Endothelial cell of umbilical vein (primary cell): Measurements from ENCODE around the gene RCOR2. TPM values are rescaled to one million over a fixed set of nuclear protein-coding genes. Genes with fewer than 3 reads are reported as not detected.

Source experiments
- BruUV-seq: library from RNA; stranded (reverse); fragments of 400-500 nt; replicated peaks from 2 replicates; lab custom pipeline; 2021; lab: Mats Ljungman, UMichigan
- CTCF ChIA-PET: fragments of 300-600, 350-600 bp; sonication (Branson Sonifier 250); formaldehyde crosslinking; loops from one replicate; lab custom pipeline; 2021; ENCODE audit warnings: antibody characterized with exemption, inconsistent platforms; lab: Charles Lee
- POLR2A ChIA-PET: fragments of 300-600, 350-600 bp; sonication (Branson Sonifier 250); formaldehyde crosslinking; loops from one replicate; lab custom pipeline; 2021; ENCODE audit warnings: antibody characterized with exemption, inconsistent platforms; lab: Charles Lee
- DNase-seq: peaks from one replicate; pipeline ENCODE4 v3.0.0-alpha.2; 2011; ENCODE audit warnings: low read depth, low spot score
- FAIRE-seq: peaks from 2 replicates; lab custom pipeline; 2011; peaks lifted over from hg19 to GRCh38; lab: Jason Lieb, UNC
- H2AFZ ChIP-seq: 2 replicates; pipeline ENCODE4 v1.6.0; 2012; ENCODE audit warnings: low read depth, low read length, control low read depth, inconsistent platforms
- H3K27ac ChIP-seq: 2 replicates; pipeline ENCODE4 v1.5.1; 2011; ENCODE audit warnings: low read depth, mild to moderate bottlenecking, control low read depth, low read length, moderate library complexity; ENCODE audit not compliant: insufficient read depth
- H3K27me3 ChIP-seq, 2 experiments: 2 replicates each; pipeline versions ENCODE4 v1.6.0 to v1.6.1; 2011; ENCODE audit warnings: low read length in 2 of 2, mixed read lengths in 1 of 2; ENCODE audit not compliant: control insufficient read depth in 2 of 2, insufficient read depth in 2 of 2
- H3K36me3 ChIP-seq, 2 experiments: 2 replicates in 1 of 2; 3 replicates in 1 of 2; pipeline ENCODE4 v1.5.1; 2011; ENCODE audit warnings: low read length in 2 of 2, mild to moderate bottlenecking in 1 of 2, moderate library complexity in 1 of 2; ENCODE audit not compliant: control insufficient read depth in 2 of 2, insufficient read depth in 2 of 2; ENCODE audit errors: extremely low read depth in 1 of 2
- H3K4me1 ChIP-seq: 3 replicates; pipeline ENCODE4 v1.5.1; 2011; ENCODE audit warnings: mild to moderate bottlenecking, low read length; ENCODE audit not compliant: control insufficient read depth, insufficient read depth; ENCODE audit errors: extremely low read depth
- H3K4me2 ChIP-seq: 2 replicates; pipeline ENCODE4 v1.6.1; 2011; ENCODE audit warnings: low read length, control low read depth, mixed read lengths; ENCODE audit not compliant: insufficient read depth
- H3K4me3 ChIP-seq, 3 experiments: fragments of 200-600 bp in 1 of 3; sonication (generic), shearing (Covaris generic) in 1 of 3; replicated peaks in 1 of 3; 2 replicates each; pipeline ENCODE4 v1.5.1; 2011 to 2016; ENCODE audit warnings: control low read depth in 3 of 3, low read length in 3 of 3, mild to moderate bottlenecking in 2 of 3, inconsistent platforms in 1 of 3, low read depth in 1 of 3, moderate library complexity in 1 of 3; ENCODE audit not compliant: insufficient read depth in 1 of 3
- H3K79me2 ChIP-seq: 2 replicates; pipeline ENCODE4 v1.6.0; 2012; ENCODE audit warnings: low read length, inconsistent platforms; ENCODE audit not compliant: control insufficient read depth, insufficient read depth
- H3K9ac ChIP-seq: replicated peaks from 2 replicates; pipeline ENCODE3; 2011; ENCODE audit warnings: low read length, control low read depth; ENCODE audit not compliant: insufficient read depth; ENCODE audit errors: extremely low read depth
- H3K9me1 ChIP-seq: replicated peaks from 3 replicates; pipeline ENCODE4 v1.6.0; 2011; ENCODE audit warnings: mild to moderate bottlenecking, low read length; ENCODE audit not compliant: control insufficient read depth, insufficient read depth; ENCODE audit errors: extremely low read depth
- H3K9me3 ChIP-seq: replicated peaks from 2 replicates; pipeline ENCODE4 v1.5.1; 2012; ENCODE audit warnings: low read length, inconsistent platforms; ENCODE audit not compliant: control insufficient read depth, insufficient read depth
- H4K20me1 ChIP-seq: replicated peaks from 2 replicates; pipeline ENCODE3; 2011; ENCODE audit warnings: mild to moderate bottlenecking, low read length; ENCODE audit not compliant: control insufficient read depth, insufficient read depth; ENCODE audit errors: extremely low read depth
- EZH2 ChIP-seq: IDR thresholded peaks from 2 replicates; pipeline ENCODE4 v1.6.1; 2012; ENCODE audit warnings: borderline replicate concordance, low read depth, mild to moderate bottlenecking, moderate library complexity, low read length, inconsistent platforms; ENCODE audit not compliant: severe bottlenecking
- FOS ChIP-seq: IDR thresholded peaks from 2 replicates; pipeline ENCODE4 v1.6.1; 2011; ENCODE audit warnings: mild to moderate bottlenecking, low read length, moderate library complexity, borderline replicate concordance; ENCODE audit not compliant: insufficient read depth
- GATA2 ChIP-seq: IDR thresholded peaks from 2 replicates; pipeline ENCODE4 v1.7.0; 2011; ENCODE audit warnings: low read depth, mild to moderate bottlenecking, moderate library complexity, mixed read lengths, low read length; ENCODE audit not compliant: insufficient read length, insufficient read depth
- JUN ChIP-seq: IDR thresholded peaks from 2 replicates; pipeline ENCODE4 v1.6.1; 2011; ENCODE audit warnings: borderline replicate concordance, low read depth; ENCODE audit not compliant: insufficient read length, insufficient read depth
- MYC ChIP-seq: IDR thresholded peaks from one replicate; pipeline ENCODE4 v1.6.1; 2011; ENCODE audit warnings: mild to moderate bottlenecking, low read depth, low read length
- POLR2A ChIP-seq: IDR thresholded peaks from 2 replicates; pipeline ENCODE4 v1.6.1; 2012; ENCODE audit warnings: low read depth, mild to moderate bottlenecking, control low read depth, low read length
- POLR2AphosphoS5 ChIP-seq: IDR thresholded peaks from 2 replicates; pipeline ENCODE4 v1.6.1; 2012; ENCODE audit warnings: low read depth, mild to moderate bottlenecking, control low read depth, low read length, moderate library complexity; ENCODE audit not compliant: insufficient read depth
- dilution Hi-C: fragments of 300-500 bp; cut with MboI; formaldehyde crosslinking; loops from one replicate; pipeline ENCODE4 v1.15.0; 2019; ENCODE audit warnings: low sequenced_read_pairs; ENCODE audit not compliant: extremely low pct_ligation_motif_present
- intact Hi-C: fragments of 100-400 bp; cut with micrococcal nuclease; formaldehyde crosslinking; loops from one replicate; pipeline ENCODE4 v1.10.0; 2022
- polyA plus RNA-seq, 4 experiments: library from polyadenylated mRNA; depleted of rRNA in 3 of 4; stranded (reverse) in 3 of 4; unstranded in 1 of 4; fragments of >200 nt; gene quantifications; 2 replicates each; pipeline versions ENCODE4 v1.2.1 to v1.2.3, GENCODE V29; 2011 to 2012; ENCODE audit warnings: missing spikeins in 1 of 4
- total RNA-seq: library from RNA; stranded (reverse); gene quantifications from 2 replicates; pipeline ENCODE4 v1.2.3, GENCODE V29; 2021
- TF ChIP-seq, protein P1 (sequence below): IDR thresholded peaks from 2 replicates; pipeline ENCODE4 v1.6.1; 2011; ENCODE audit not compliant: insufficient read depth, insufficient read length
- TF ChIP-seq, protein P2 (sequence below), 2 donors: IDR thresholded peaks; 1 replicate in 1 of 2; 2 replicates in 1 of 2; pipeline ENCODE4 v1.5.1; 2011; ENCODE audit warnings: low read length in 2 of 2, mild to moderate bottlenecking in 2 of 2, moderate library complexity in 2 of 2, control low read depth in 1 of 2, inconsistent platforms in 1 of 2, low read depth in 1 of 2; ENCODE audit not compliant: insufficient read depth in 1 of 2; ENCODE audit errors: extremely low read depth in 1 of 2

RCOR2 gene
- total and polyA plus RNA-seq, 2 donors (not counting 3 experiments of a cell fraction or from before 2014, with no cell fraction given) = 0.13 to 0.63 TPM

DNA sequence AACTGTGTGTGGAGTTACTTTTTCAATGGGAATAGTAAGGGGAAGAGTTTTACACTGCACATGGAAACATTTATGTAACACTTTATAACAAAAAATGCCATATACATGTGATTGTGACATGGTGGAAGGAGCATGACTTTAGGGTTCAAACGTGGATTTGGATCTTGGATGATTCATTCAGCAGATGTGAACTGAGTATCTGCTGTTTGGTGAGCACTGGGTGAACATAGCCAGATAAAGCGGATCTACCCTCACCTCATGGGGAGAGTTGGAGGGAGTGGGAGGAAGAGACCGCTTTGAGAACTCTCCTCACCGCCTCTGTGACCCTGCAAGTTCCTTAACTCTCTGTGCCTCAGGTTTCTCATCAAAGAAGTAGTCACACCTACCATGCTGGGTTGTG, 24.9 kb upstream of the RCOR2 start:
- dilution Hi-C loops (no loop called here), intact Hi-C loops (no loop called here)
- FAIRE-seq = no peak
- no peak overlapping the region for H3K4me3 ChIP-seq
- H3K4me2 ChIP-seq = no peak overlapping the region
- H3K27me3 ChIP-seq = no peaks in the 10 kb centered on the region
- H3K27ac ChIP-seq = no peak overlapping the region
- H3K9ac ChIP-seq = no peak overlapping the region
- H4K20me1 ChIP-seq = no peaks in the 10 kb centered on the region
- H3K4me1 ChIP-seq = peaks cover 11% of the 10 kb centered on the region
- TF ChIP-seq JUN (no peak), EZH2 (no peak), GATA2 (no peak), FOS (no peak), POLR2A (no peak), POLR2AphosphoS5 (no peak), MYC (no peak)
- TF ChIP-seq, protein P1, sequence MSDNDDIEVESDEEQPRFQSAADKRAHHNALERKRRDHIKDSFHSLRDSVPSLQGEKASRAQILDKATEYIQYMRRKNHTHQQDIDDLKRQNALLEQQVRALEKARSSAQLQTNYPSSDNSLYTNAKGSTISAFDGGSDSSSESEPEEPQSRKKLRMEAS = no peak
- TF ChIP-seq, protein P2, sequence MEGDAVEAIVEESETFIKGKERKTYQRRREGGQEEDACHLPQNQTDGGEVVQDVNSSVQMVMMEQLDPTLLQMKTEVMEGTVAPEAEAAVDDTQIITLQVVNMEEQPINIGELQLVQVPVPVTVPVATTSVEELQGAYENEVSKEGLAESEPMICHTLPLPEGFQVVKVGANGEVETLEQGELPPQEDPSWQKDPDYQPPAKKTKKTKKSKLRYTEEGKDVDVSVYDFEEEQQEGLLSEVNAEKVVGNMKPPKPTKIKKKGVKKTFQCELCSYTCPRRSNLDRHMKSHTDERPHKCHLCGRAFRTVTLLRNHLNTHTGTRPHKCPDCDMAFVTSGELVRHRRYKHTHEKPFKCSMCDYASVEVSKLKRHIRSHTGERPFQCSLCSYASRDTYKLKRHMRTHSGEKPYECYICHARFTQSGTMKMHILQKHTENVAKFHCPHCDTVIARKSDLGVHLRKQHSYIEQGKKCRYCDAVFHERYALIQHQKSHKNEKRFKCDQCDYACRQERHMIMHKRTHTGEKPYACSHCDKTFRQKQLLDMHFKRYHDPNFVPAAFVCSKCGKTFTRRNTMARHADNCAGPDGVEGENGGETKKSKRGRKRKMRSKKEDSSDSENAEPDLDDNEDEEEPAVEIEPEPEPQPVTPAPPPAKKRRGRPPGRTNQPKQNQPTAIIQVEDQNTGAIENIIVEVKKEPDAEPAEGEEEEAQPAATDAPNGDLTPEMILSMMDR (IDR thresholded peaks at IDR 0.05; ENCODE audit: extremely low read depth in 1 of 2, insufficient read depth in 1 of 2, low read depth in 1 of 2, low read length in 2 of 2) = no peak
- no peak overlapping the region for H2AFZ ChIP-seq
- ChIA-PET POLR2A (no interaction called here), CTCF (interaction anchor here (6.9 kb wide), 1 partner anchor 104 kb away, joined by 264 read pairs; the partner anchor contains the start of gene MARK2)
- H3K9me3 ChIP-seq = no peaks in the 10 kb centered on the region
- peaks cover 0 to 11% of the 10 kb centered on the region in 2 experiments for H3K36me3 ChIP-seq
- no TSS peak for BruUV-seq
- DNase-seq = no peak
- H3K79me2 ChIP-seq = peaks cover 26% of the 10 kb centered on the region
- no peaks in the 10 kb centered on the region for H3K9me1 ChIP-seq
